GM21515 (cell line): ENCODE data around the gene BEST2.

Experiments
- ATAC-seq: cut with Tn5 transposase; IDR thresholded peaks from one replicate; pipeline ENCODE4 v1.9.1; 2021; ENCODE audit not compliant: unreplicated experiment

Gene BEST2

GRCh38 chr19:12785431-12786031 is 33.9 kb downstream of the BEST2 start:
- ATAC-seq, result no peak

- ATAC-seq, result no peak
Observed at GRCh38 chr19:12786141-12786870, 34.7 kb downstream of the BEST2 start.

GRCh38 chr19:12786952-12787351 is 35.4 kb downstream of the BEST2 start:
- ATAC-seq, result no peak

GRCh38 chr19:12787458-12787857 is 35.9 kb downstream of the BEST2 start:
- ATAC-seq, result no peak

GRCh38 chr19:12788042-12788681 is 36.6 kb downstream of the BEST2 start:
- no peak for ATAC-seq

GRCh38 chr19:12788682-12789097 is 37.1 kb downstream of the BEST2 start:
- ATAC-seq, result no peak

- ATAC-seq, result no peak
Observed at GRCh38 chr19:12789098-12789903, 37.7 kb downstream of the BEST2 start.

GRCh38 chr19:12789904-12790619 is 38.5 kb downstream of the BEST2 start:
- ATAC-seq, result peak; percentile 41

- ATAC-seq, result no peak
Observed at GRCh38 chr19:12790628-12791344, 39.2 kb downstream of the BEST2 start.

GRCh38 chr19:12791345-12792050 is 39.9 kb downstream of the BEST2 start, which contains the start of gene JUNB:
JUNB (plus strand) TSS chr19:12791486; CDS start chr19:12791772, 286 bp downstream.
- ATAC-seq, result peak; percentile 34

GRCh38 chr19:12792051-12792852 is 40.7 kb downstream of the BEST2 start:
- ATAC-seq, result no peak

GRCh38 chr19:12792853-12793289 is 41.3 kb downstream of the BEST2 start:
- no peak for ATAC-seq

- no peak for ATAC-seq
Observed at GRCh38 chr19:12793290-12794195, 42.0 kb downstream of the BEST2 start.

- no peak for ATAC-seq
Observed at GRCh38 chr19:12794196-12794941, 42.8 kb downstream of the BEST2 start.

GRCh38 chr19:12794971-12795381 is 43.4 kb downstream of the BEST2 start:
- ATAC-seq, result no peak

GRCh38 chr19:12796146-12797071 is 44.8 kb downstream of the BEST2 start:
- ATAC-seq, result no peak
